Calu3 (cell line): Measurements from ENCODE around the gene CAPZA2. TPM values are rescaled to one million over a fixed set of nuclear protein-coding genes. Genes with fewer than 3 reads are reported as not detected.

ENCODE experiments used
- BruUV-seq: library from RNA; stranded (reverse); fragments of 400-500 nt; replicated peaks from 2 replicates; lab custom pipeline; 2021; lab: Mats Ljungman, UMichigan
- CTCF ChIA-PET: fragments of 300-600 bp; sonication (Branson Sonifier 250); formaldehyde crosslinking; loops from one replicate; lab custom pipeline; 2022; ENCODE audit warnings: antibody characterized with exemption; lab: Charles Lee
- DNase-seq: peaks from one replicate; pipeline ENCODE4 v3.0.0; 2022
- H3K27ac Mint-ChIP-seq: one replicate; pipeline ENCODE4 v1.8.0; 2022; ENCODE audit warnings: mixed read lengths; ENCODE audit not compliant: unreplicated experiment
- H3K27me3 Mint-ChIP-seq: one replicate; pipeline ENCODE4 v1.8.0; 2022; ENCODE audit warnings: mixed read lengths; ENCODE audit not compliant: unreplicated experiment
- H3K36me3 Mint-ChIP-seq: one replicate; pipeline ENCODE4 v1.8.0; 2022; ENCODE audit warnings: mild to moderate bottlenecking, moderate library complexity, mixed read lengths; ENCODE audit not compliant: insufficient read depth, unreplicated experiment
- H3K4me1 Mint-ChIP-seq: one replicate; pipeline ENCODE4 v1.8.0; 2022; ENCODE audit warnings: mild to moderate bottlenecking, low read depth, mixed read lengths; ENCODE audit not compliant: unreplicated experiment
- H3K4me3 Mint-ChIP-seq: one replicate; pipeline ENCODE4 v1.8.0; 2022; ENCODE audit warnings: mild to moderate bottlenecking, low read depth, moderate library complexity, mixed read lengths; ENCODE audit not compliant: unreplicated experiment
- H3K9me3 Mint-ChIP-seq: one replicate; pipeline ENCODE4 v1.8.0; 2022; ENCODE audit warnings: low read depth, mixed read lengths; ENCODE audit not compliant: unreplicated experiment
- CTCF ChIP-seq: fragments of 200-600 bp; IDR thresholded peaks from one replicate; pipeline ENCODE4 v1.8.0; 2022; ENCODE audit warnings: antibody characterized with exemption; ENCODE audit not compliant: unreplicated experiment
- intact Hi-C: fragments of 100-400 bp; cut with micrococcal nuclease; formaldehyde crosslinking; loops from one replicate; pipeline ENCODE4 v1.10.0; 2022; ENCODE audit not compliant: unreplicated experiment
- total RNA-seq: library from RNA; stranded (reverse); gene quantifications from 2 replicates; pipeline ENCODE4 v1.2.3, GENCODE V29; 2022

CAPZA2 gene
- total RNA-seq, 1 experiment from 2014 or later = 209 TPM

GRCh38 chr7:116851175-116851574 lies 11.2 kb upstream of the CAPZA2 start:
- no peaks in the 10 kb centered on the region for H3K36me3 Mint-ChIP-seq

GRCh38 chr7:116851671-116852070 lies 10.7 kb upstream of the CAPZA2 start:
- Mint-ChIP-seq H3K4me3 (no peak overlapping the region), H3K36me3 (no peaks in the 10 kb centered on the region), H3K4me1 (no peaks in the 10 kb centered on the region), H3K27ac (no peak overlapping the region), H3K9me3 (no peaks in the 10 kb centered on the region), H3K27me3 (peaks cover 24% of the 10 kb centered on the region)
- no TSS peak for BruUV-seq
- intact Hi-C loops = no loop called here
- no peak for DNase-seq
- TF ChIP-seq CTCF = no peak
- CTCF ChIA-PET = no interaction called here

More at GRCh38 chr7:116851175-116851574, 11.2 kb upstream of the CAPZA2 start:
- Mint-ChIP-seq H3K4me3 (no peak overlapping the region), H3K4me1 (no peaks in the 10 kb centered on the region), H3K9me3 (no peaks in the 10 kb centered on the region), H3K27me3 (peaks cover 24% of the 10 kb centered on the region), H3K27ac (no peak overlapping the region)
- intact Hi-C loops = no loop called here
- no TSS peak for BruUV-seq
- no peak for DNase-seq
- no peak for TF ChIP-seq CTCF
- CTCF ChIA-PET = no interaction called here

GRCh38 chr7:116854132-116854531 lies 8.3 kb upstream of the CAPZA2 start:
- intact Hi-C loops = no loop called here
- no peak for TF ChIP-seq CTCF
- peaks cover 24% of the 10 kb centered on the region for H3K27me3 Mint-ChIP-seq
- peaks cover 7% of the 10 kb centered on the region for H3K4me1 Mint-ChIP-seq
- no peak for DNase-seq
- CTCF ChIA-PET = no interaction called here
- no peak overlapping the region for H3K27ac Mint-ChIP-seq
- no peaks in the 10 kb centered on the region for H3K36me3 Mint-ChIP-seq
- H3K4me3 Mint-ChIP-seq = no peak overlapping the region
- BruUV-seq = no TSS peak
- no peaks in the 10 kb centered on the region for H3K9me3 Mint-ChIP-seq

DNA sequence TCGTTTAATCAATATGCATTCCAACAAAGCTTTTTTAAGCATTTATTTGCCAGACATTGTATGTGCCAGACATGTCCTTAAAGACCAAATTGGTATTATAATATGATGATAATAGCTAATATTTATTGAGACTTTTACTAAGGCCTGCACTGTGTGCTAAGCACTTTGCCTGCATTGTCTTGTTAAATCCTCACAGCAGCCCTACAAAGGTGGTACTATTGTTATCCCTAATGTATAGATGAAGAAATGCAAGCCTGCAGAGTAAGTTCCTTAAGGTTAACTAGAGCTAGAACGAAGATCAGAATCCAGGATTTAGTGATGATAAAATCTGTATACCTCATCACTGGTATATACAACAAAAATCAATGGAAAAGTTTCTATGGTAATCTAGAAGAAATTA lies 5.3 kb upstream of the CAPZA2 start:
- no peak for DNase-seq
- Mint-ChIP-seq H3K4me3 (no peak overlapping the region), H3K27ac (no peak overlapping the region), H3K9me3 (no peaks in the 10 kb centered on the region), H3K4me1 (peaks cover 22% of the 10 kb centered on the region), H3K36me3 (peaks cover under 1% of the 10 kb centered on the region), H3K27me3 (peaks cover 15% of the 10 kb centered on the region)
- intact Hi-C loops = no loop called here
- no TSS peak for BruUV-seq
- no peak for TF ChIP-seq CTCF
- CTCF ChIA-PET = interaction anchor here (0.7 kb wide), 1 partner anchor 190 kb away, joined by 4 read pairs; no protein-coding TSS in a partner anchor
